Ishikawa (cell line): ENCODE data around the gene UBE3B.

Source experiments
- EP300 ChIP-seq: IDR thresholded peaks from 2 replicates; pipeline ENCODE4 v1.6.1; 2012; ENCODE audit warnings: borderline replicate concordance
- TCF12 ChIP-seq: IDR thresholded peaks from 2 replicates; pipeline ENCODE4 v1.6.1; 2012; ENCODE audit warnings: low read depth
- YY1 ChIP-seq: IDR thresholded peaks from 2 replicates; pipeline ENCODE4 v1.6.1; 2012; ENCODE audit warnings: low read depth

DNA sequence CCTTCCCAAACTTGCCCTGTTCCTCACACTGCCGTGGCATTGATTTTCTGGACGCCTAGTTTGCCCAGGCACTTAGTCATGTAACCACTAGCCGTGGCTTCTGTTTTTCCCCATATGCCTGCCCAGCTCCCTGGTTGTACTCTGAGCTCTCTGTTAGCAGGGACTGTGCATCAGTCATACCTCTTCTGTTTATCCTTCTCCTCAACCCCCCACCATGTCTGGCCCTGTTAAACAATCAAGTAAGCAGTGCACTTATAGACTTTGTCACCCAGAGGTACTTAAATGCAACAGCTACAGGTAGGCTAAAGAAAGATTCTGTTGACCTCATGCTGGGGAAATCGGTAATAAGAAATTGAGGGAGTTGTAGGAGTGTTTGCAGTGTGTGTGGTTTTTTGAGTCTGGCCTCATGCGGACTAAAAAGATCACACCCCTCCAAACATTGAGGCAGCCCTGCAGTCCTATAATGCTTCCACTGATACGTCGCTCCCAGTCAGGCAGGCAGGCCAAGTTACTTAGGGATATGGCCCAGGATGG lies 17.0 kb downstream of the UBE3B start:
- no peak for TF ChIP-seq TCF12
- TF ChIP-seq YY1: no peak
- TF ChIP-seq EP300: no peak
